Dermis microvascular lymphatic vessel endothelial cell (primary cell): ENCODE results near the gene NET1. TPM values are rescaled to one million over a fixed set of nuclear protein-coding genes. Genes with fewer than 3 reads are reported as not detected.
A peak's percentile ranks its signal among the peaks of the same experiment; 100 is the strongest.

Experiments
- DNase-seq, 2 donors: peaks; one replicate each; pipeline versions ENCODE4 v3.0.0 to v3.0.0-alpha.2; 2010; ENCODE audit warnings: low read depth in 2 of 2
- total RNA-seq: library from RNA; depleted of rRNA; stranded (reverse); fragments of >200 nt; gene quantifications from 2 replicates; pipeline ENCODE4 v1.2.1, GENCODE V29; 2014

The NET1 gene
- total RNA-seq, 1 donor from 2014 or later, result 20.7 TPM

GRCh38 chr10:5498791-5499492, 86.6 kb downstream of the NET1 start:
- no peak for DNase-seq

GRCh38 chr10:5499493-5500140, 87.3 kb downstream of the NET1 start, which contains the start of gene CALML5:
Gene CALML5, minus strand, starts transcription at chr10:5499570. Its CDS starts 132 bp downstream, at chr10:5499438.
- DNase-seq, result no peak

DNA sequence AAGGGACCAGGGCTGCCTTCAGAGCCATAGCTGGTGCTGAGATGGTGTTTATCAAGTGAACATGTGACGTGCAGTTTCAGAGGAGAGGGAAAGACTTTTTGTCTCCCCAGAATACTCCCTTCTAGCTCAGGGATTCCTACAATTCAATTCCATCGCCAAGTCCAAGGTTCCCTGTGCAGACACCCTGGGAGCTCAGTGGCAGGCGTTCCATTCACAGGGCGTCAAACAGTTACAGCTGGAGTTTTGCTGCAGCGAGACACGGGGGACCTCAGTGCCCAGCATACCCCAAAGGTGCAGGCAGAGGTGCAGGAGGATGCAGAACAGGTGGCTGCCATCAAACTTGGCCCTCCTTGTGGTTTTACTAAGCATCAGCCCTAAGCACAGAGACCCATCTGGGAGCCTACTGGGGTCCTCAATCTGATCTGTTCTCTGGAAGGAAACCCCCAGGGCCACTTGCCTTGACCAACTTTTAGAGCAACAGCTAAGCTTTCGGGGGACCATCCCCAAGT, 87.9 kb downstream of the NET1 start:
- no peak for DNase-seq

GRCh38 chr10:5500910-5501309, 88.6 kb downstream of the NET1 start:
- DNase-seq, result no peak

- peak; percentile 24 to 61 for DNase-seq
Observed at GRCh38 chr10:5502061-5502521, 89.7 kb downstream of the NET1 start.

- no peak for DNase-seq
Observed at GRCh38 chr10:5502571-5503476, 90.5 kb downstream of the NET1 start.

DNA sequence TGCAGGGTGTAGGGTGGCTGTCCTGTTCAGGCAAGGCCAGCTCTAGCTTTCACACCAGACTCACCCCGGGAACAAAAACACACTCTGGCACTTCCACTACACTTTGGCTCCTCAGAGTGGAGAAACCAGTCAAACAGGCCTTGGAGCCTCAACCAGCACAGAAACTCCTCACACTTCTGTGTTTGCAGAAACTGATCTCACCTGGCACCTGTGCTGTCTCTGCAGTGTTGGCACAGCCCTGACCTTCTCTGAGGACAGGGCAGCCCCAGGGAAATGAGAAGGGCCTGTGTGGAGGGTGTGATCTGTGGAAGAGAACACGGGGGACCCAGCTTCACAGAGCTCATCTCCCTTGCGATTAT, 91.1 kb downstream of the NET1 start:
- no peak for DNase-seq

DNA sequence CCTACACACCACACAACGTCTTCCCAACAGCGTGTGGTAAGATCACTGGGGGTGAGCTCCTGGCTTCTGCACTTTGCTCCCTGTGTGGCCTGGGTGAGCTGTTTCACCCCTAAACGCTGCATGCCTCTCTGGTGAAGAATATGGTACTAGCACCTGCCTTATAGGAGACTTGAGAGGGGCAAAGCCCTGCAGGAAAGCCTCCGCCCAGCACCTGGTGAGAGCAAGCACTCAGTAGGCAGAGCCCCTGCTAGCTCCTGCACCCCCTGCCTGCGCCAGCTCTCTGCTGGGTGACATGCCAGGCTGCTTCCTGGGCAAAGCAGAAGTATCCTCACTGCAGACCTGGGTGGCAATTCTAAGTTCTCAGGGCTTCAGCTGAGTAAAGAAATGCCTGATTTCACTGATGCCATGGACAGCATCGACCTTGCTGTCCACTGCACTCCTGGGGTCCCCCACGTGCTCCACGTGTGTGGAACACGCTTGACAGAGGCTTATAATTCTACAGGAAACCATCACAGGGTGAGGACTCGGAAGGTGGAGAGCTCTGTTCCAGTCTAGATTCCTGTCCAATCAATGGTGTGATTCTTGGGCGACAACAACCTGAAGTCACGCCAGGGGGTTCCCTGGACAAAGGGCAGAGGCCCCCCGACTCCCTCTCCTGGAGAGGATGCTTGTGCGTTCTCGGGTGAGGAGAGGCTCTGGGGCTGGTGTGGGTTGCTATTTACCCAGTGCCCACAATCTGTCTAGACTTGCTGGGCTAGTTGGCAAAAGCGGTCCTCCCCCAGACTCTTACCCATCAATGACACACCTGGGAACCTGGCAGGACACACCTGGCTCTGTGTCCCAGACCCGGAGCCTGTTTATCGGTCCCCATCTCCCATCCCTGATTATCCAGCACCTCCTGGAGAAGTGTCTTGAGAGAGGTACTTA, 92.1 kb downstream of the NET1 start:
- DNase-seq, result no peak

- no peak for DNase-seq
Observed at GRCh38 chr10:5506246-5506645, 93.9 kb downstream of the NET1 start.

GRCh38 chr10:5506751-5507648, 94.6 kb downstream of the NET1 start:
- DNase-seq, result no peak

DNA sequence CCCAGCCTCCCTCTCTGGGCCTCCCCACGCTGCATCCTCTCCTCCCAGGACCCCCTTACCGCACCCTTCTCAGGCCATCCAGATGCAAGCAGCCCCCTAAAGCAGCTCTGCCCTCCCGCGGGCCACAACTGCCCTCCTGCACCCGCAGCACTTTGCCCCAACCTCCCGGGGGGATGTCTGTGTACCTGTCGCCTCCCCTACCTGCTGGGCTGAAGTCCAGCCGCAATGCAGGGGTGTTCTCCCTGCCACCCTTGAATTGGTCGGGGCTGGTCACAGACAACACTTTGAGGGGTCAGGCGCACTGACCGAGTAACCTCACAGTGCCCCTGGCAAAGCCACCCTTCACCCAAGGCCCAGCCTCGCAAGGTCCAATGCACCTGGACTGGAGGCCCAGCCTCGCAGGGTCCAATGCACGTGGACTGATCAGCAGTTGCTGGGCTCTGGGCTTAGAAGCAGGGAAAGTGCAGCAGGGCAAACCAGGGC, 95.3 kb downstream of the NET1 start:
- no peak for DNase-seq

DNA sequence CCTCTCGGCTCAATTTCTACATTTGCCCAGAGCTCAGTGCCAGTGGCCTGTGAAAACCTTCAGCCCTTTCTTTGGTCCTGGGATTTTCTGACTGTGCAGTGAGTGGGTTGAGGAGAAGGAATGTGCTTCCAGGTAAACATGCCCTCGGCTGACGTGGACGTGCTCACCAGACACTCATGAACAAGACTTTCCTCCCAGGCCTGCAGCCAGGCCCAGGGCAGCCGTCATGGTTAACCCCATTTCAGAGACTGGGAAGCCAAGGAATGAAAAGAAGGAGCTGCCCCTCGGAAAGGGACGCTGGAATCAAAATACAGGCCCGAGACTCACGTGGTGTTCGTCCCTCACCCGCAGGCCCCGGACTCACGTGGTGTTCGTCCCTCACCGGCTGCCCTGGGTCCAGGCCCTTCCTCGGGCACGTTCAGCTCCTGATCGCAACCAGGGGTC, 95.8 kb downstream of the NET1 start:
- no peak for DNase-seq

Other genes starting within 250 kb of the NET1 start
- not detected in 2 replicates for gene AKR1C8, start 227.4 kb upstream of the NET1 start, total RNA-seq
- 0.13 TPM in 1 of 2 replicates, not detected in the other for gene AKR1C4, start 215.7 kb upstream of the NET1 start, total RNA-seq
- gene UCN3, start 47.6 kb upstream of the NET1 start, total RNA-seq, result not detected in 2 replicates
- gene TUBAL3, start 7.7 kb upstream of the NET1 start, total RNA-seq, result not detected in 2 replicates
- not detected in 2 replicates for gene CALML5, start 87.0 kb downstream of the NET1 start, total RNA-seq
- gene CALML3, start 112.4 kb downstream of the NET1 start, total RNA-seq, result not detected in 2 replicates